GM20000 (cell line): ENCODE data around the gene TFAP2A.
A peak's percentile ranks its signal among the peaks of the same experiment; 100 is the strongest.

Experiments
- DNase-seq: peaks from one replicate; pipeline ENCODE4 v3.0.0; 2012; ENCODE audit warnings: low spot score
- TF ChIP-seq, protein P1 (sequence below): IDR thresholded peaks from 2 replicates; pipeline ENCODE4 v1.5.1; 2012; ENCODE audit warnings: mild to moderate bottlenecking, control low read depth; ENCODE audit errors: extremely low read depth, missing control alignments

The TFAP2A gene

DNA sequence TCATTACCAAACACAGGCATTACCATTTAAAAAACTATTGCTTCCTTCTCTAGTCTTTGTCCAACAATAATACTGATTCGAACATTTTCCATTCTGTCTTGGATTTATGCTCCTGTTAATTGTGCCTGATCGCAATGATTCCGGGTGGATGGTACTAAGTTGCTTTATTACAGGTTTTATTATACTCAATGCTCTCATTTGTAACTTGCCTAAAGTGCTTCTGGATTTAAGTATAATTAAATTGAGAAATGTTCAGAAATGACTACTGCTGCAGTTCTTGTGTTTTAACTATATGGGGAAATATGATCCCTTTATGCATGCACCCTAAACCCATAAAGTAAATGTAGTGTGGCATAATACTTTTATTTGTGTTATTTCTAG, 7.2 kb downstream of the TFAP2A start:
- TF ChIP-seq, protein P1, sequence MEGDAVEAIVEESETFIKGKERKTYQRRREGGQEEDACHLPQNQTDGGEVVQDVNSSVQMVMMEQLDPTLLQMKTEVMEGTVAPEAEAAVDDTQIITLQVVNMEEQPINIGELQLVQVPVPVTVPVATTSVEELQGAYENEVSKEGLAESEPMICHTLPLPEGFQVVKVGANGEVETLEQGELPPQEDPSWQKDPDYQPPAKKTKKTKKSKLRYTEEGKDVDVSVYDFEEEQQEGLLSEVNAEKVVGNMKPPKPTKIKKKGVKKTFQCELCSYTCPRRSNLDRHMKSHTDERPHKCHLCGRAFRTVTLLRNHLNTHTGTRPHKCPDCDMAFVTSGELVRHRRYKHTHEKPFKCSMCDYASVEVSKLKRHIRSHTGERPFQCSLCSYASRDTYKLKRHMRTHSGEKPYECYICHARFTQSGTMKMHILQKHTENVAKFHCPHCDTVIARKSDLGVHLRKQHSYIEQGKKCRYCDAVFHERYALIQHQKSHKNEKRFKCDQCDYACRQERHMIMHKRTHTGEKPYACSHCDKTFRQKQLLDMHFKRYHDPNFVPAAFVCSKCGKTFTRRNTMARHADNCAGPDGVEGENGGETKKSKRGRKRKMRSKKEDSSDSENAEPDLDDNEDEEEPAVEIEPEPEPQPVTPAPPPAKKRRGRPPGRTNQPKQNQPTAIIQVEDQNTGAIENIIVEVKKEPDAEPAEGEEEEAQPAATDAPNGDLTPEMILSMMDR, result no peak
- DNase-seq, result no peak

DNA sequence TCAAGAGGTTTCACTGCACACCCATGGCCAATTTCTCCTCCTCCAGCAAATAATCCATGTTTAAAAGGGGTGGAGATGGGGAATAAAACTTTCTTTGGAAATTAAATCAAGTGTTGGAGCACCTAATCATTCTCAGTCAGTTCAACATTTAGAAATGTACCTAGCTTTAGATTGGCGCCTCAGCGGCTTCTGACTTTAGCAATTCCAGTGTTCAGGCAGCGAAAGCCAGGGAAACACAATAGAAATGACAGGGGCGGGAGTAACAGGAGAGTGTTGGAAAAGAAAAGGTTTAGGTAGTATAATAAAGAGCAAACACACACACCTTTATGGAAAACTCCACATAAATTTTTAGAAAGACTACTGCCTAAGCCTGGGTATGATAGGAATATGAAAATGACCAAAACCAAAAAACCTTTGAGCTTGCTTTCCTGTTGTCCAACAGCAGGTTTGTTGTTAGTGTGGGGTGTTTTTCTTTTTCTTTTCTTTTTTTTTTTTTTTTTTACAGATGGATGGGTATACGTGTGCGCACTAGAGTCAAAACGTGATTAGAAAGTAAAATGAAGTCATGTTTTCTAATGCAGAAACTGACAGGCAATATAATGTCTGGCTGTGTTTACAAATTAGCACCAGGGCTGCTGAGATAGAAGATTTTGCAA, 7.7 kb downstream of the TFAP2A start:
- TF ChIP-seq, protein P1, result no peak
- no peak for DNase-seq

DNA sequence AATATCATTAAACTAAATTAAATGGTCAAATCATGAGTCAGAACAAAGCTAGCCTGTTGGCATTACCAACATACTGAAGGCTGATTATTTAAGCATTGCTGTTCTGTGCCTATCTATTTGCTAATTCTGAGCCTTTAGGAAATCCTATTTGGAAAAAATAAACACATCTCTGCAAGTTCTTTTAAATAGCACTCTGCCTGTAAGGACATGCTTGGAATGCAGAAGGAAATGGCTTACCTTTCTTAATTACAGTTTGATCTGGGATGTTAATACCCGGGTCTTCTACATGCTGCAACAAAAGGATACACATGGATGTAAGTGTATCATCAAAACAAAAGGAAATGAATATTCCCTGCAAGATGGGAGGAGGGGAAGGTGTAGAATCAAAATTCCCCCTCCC, 8.3 kb downstream of the TFAP2A start:
- DNase-seq, result no peak
- TF ChIP-seq, protein P1, result no peak

DNA sequence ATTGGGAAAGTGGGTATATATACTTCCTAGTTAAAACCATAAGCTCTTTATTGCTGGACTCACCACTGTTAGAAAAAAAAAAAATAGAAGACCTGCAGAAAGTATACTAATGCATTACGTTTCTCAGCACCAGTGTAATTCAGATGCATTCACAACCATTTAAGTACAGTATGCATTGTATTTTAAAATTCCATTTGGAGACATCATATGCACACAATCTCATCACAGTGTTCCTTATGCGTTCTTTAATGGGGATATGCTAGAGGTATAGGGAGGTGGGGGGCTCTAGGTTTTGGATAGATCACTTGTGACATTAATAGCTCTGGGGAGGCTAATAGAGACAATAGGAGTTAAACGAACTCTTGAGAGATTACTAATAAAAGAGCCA, 9.4 kb downstream of the TFAP2A start:
- no peak for DNase-seq
- TF ChIP-seq, protein P1, result no peak

DNA sequence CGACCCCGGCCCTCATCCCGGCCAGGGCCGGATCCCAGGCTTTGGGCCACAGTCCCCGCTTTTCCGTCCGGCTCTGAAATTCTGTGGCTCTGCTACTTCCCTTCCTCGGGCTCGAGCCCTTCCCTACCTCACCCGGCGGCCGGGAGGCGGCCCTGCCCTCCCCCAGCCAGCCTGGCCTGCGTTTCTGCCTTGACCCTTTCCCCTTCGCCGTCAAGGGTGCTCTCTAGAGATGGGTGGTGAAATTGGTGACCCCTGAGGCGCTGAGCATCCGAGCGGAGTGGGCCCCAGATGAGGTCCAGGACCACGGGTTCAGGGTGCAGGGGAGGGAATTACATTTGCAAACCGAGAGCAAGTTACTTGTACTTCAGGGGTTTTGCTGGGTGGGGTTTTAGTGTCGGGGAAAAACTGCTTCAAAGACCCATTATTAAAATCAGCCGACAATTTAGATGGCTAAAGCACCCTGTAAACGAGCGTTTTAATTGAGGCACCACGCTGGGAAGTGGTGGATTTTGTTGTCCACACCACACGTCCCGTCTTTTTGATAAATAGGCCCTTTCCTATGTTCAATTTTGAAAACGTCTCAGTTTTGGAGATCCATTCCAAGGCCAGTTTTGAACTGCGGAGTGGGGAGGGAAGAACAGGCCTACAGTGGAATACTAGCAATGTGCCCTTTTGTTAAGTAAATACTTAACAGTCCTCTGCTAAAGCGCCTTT, 9.9 kb downstream of the TFAP2A start:
- TF ChIP-seq, protein P1, result no peak

DNA sequence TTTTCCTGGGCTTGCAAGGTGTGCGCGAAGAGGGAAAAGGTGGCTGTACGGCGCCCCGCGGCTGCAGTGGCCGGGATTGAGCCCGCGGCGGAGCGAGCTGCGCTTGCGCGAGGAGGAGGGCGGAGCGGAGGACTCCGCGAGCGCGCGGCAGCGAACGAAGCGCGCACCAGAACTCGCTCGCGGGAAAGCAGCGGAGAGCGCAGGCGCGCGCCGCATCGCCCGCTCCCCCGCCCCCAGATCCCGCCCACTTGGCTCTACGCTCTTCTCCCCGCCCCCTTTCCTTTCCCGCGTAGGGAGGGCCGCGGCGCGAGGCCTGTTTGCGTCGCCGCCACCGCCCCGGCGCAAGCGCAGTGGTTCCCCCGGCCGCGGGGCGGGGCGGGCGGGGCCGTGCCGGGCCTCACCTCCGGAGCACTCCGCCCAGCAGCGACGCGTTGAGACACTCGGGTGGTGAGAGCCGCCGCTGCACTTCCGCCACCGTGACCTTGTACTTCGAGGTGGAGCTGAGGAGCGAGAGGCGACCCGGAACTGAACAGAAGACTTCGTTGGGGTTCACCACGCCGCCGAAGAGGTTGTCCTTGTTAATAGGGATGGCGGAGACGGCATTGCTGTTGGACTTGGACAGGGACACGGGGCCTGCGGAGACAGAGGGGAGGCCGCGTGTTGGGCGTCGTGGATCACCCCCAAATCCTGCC, 10.6 kb downstream of the TFAP2A start:
- TF ChIP-seq, protein P1, result peak; percentile 63
- DNase-seq, result peak; percentile 98

More for the DNA sequence above, 9.9 kb downstream of the TFAP2A start:
- no peak for DNase-seq
